GM19043 (cell line): ENCODE results near the gene PAMR1.

Experiments used
- ATAC-seq: cut with Tn5 transposase; IDR thresholded peaks from one replicate; pipeline ENCODE4 v1.9.1; 2021; ENCODE audit warnings: low read depth; ENCODE audit not compliant: unreplicated experiment

Gene PAMR1

DNA sequence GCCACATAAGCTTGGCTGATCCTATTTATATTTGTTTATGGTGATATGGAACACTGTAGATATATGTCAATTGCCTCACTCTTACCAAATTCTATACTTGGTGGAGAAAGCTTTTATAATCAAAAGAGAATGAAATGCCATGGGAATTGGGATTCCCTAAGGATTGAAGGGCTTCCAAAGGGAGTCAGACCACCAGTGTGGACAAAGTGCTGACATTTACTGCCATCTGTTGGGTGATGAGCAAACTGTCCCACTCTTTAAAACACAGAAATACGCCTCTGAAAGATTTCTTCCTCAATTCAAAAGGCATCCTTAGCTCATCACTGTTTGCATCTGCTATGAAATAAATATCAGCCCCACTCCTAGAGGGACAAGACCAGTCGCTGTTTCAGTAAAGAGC, 113.1 kb downstream of the PAMR1 start:
- no peak for ATAC-seq

DNA sequence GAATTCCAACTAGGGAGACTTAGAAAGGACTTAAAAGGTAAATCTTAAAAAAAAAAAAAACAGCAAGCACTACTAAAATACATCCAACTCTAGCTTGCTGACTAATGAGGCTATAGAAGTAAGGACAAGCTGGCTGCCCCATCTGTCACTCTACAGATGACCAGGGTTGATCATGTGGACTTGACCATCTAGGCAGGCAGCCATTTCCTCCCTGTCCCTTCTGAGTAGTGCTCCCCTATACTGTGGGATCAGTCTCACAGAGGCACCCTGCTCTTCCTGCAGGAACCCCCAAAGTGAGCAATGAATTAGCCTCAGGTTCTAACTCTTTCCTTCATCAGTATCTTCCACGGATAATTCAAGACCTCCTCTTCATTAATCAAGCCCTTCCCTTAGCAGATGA, 118.4 kb downstream of the PAMR1 start:
- ATAC-seq, result no peak

DNA sequence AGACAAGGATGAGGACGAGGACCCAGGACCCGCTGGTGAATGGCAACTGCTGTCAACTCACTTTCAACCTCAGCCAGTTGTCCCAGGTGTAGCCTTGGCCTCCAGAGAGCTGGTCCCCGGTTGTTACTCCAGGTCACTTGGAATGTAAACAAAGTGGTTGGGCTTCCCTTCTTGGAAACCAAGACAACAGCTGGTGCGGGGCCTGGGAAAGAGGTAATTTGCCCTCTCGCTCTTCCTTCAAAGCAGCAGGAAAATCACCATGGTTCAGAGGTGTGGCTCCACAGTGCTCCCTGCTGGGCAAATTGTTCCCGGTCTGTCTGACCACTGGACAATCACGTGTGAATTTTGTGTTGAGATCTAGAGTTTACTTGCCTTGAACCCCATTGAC, 121.0 kb downstream of the PAMR1 start:
- no peak for ATAC-seq

DNA sequence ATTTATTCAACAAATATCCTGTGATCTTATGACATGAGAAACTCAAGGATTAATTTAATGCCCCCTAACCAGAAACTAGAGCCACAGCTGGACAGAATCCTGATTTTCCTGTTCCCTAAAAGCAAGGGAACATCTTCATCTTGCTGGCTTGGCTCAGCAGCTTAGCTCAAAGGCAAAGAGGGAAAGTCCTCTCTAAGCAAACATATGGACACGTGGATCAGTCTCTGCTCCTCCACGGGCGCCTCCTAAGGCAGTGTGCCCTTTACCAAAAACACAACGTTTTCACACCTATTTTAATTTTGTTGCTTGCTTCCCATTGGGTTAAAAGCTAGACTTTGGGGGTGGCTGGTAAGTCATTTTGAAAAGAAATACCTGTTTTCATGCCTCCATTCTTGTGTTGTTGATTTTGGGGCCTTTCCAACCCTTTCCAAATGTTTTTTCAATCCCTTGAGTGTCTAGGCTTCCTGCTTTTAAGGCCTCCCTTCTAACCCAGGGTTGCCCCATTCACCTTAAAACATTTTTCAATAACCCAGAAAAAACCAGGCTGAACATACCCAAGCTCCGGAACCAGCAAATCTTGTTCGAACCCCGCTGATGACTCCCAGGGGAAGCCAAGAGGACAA, 121.5 kb downstream of the PAMR1 start:
- ATAC-seq, result no peak

DNA sequence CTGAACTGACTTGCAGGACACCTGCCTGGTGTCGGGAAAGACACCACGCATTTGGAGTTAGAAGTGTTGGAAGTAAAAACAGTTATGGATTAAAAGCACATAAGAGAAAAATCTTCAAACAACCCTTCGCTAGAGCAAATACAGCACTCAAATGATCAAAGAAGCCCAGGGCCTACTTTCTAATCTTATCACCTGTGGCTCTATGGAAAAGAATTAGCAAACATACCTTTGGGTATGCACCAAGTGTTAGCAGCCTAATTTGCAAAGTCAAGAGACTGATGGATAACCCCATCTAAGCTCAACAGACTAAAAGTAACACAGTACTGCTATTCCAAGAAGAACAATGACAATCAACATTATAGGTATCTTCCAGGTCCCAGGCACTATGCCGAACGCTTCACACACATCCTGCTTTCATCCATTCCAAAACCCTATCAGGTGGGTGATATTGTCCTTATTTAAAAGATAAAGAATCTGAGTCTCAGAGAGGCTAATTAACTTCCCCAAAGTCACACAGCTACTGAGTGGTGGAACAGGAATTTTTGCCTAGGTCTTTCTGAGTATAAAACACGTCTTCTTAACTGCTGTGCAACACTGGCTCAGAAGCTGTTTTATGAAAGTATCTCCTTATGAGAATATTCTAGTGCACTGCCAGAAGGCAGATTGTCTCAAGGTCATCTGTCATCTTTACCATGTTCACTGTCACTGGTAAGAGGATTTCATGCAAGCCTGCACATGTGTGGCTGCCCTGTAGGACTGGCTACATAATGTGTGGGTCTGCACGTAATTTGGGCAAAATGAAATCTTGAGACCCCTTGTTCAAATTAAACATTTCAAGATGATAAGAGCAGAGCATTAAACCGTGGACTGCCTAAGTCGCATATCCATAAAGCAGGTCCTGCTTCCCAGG, 122.4 kb downstream of the PAMR1 start:
- ATAC-seq, result no peak

DNA sequence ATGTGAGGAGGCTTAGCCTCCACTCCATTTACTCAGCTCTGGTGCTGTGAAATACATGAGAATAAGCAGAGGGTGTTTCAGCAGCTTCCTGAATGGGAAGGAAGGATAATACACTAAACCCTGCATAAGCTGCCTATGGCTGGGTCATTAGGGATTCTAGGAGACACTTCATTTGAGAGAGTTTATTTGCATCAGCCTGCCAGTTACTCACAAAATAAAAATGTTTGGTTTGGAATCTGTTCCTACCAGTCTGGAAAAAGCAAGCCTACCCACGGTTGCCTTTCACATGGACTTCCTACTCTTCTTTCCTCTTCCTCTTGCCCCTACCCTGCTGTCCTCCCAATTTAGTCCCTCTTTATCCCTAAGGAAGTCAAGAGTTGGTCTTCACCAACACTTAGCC, 126.5 kb downstream of the PAMR1 start:
- no peak for ATAC-seq

DNA sequence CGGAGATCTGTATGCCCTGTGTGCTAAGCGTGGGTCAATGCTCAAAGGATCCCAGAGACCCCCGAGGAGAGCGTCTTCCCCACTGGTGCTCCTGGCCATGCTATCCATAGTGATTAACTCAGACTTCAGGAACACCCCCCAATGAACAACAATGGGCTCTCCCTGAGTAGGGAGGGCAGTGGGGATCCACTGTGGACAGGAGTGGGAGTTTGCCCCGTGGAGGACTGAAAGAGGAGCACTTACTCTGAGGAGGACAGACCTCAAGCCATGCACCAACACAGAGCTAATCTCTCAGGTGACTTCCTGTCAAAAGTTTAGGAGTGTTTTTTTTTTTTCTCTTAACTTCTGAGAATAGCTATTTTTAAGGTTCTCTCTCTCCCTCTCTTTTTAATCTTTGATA, 130.5 kb downstream of the PAMR1 start:
- no peak for ATAC-seq

DNA sequence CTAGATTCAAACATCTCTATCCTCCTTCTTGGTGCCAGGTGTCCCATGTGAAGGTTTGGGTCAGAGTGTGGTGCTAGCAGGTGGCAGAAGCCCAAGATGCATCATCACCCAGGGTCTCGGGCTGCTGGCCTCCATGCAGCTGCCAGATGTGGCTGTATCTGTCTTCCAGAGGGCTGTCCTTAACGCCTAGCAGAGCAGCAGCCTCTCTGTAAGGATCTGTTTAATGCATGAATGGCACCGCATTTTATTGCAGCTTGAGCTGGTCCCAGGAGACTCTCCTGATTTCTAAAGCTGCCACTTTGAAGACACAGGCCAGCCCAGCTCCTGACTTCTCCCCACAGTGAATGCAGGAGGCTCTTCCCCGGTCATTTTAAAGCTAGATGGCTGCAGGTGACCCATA, 132.3 kb downstream of the PAMR1 start:
- no peak for ATAC-seq

DNA sequence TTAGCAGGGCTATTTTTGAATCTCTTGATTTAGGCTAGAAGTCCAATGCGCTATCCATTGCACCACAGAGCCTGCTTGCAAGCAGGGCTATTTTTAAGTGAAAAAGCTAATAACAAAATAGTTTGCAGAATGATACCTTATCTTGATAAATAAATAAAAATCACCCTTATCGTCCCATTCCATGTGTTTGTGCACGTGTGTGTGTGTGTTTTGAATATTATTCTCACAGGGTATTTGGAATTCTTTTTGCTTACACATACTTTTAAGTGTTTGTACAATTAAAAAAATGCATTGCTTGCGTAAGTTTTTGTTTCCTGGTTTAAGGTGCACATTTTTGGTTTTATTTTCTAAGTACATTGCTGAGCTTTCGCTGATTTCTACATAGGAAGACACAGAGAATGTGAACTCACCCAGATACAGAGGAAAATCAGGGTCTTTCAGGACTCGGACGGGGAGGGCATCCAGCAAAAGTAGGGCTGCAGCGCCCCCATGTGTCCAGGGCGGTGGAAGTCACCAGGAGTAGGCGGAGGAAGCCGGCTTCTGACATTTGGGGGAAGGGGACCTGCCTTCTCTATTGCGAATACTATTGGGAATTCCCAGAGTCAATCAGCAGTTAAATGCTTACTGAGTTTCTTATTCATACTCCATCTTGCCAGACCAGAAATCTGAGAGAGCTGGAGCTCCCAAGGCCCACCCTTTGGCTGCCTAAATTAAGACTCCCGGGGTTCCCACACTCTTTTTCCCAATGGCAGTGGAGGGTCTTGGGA, 133.3 kb downstream of the PAMR1 start:
- ATAC-seq, result peak; percentile 66

DNA sequence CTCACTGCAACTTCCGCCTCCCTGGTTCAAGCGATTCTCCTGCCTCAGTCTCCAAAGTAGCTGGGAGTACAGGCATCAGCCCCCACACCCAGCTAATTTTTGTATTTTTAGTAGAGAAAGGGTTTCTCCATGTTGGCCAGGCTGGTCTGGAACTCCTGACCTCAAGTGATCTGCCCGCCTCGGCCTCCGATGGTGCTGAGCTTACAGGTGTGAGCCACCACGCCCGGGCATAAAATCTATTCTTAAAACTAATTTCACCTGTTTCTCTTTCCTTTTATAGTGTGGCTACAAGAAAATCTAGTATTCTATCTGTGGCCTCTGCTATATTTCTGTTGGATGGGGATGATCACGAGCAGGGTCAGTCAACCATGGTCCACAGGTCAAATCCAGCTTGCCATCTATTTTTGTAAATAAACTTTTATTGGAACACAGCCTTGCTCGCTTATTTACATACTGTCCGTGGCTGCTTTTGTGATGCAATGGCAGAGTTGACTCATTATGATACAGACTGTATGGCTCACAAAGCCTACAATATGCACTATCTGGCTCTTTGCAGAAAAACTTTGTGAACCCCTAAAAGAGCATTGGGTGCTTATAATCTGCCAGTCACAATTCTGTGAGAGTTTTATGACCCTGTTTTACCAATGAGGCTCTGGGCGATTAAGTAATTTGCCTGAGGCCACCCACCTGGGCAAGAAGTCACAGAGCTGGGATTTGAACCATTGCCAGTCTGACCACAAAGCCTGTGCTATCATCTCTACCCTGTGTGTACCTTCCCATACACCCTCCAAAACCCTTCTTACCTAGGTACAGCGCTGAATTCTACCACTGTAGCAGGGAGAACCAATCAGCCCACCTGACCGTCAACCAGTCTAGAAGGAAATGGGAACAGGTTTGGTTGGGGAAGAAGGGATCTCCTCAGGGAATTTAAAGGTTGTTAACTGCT, 134.4 kb downstream of the PAMR1 start:
- peak; percentile 74 for ATAC-seq

DNA sequence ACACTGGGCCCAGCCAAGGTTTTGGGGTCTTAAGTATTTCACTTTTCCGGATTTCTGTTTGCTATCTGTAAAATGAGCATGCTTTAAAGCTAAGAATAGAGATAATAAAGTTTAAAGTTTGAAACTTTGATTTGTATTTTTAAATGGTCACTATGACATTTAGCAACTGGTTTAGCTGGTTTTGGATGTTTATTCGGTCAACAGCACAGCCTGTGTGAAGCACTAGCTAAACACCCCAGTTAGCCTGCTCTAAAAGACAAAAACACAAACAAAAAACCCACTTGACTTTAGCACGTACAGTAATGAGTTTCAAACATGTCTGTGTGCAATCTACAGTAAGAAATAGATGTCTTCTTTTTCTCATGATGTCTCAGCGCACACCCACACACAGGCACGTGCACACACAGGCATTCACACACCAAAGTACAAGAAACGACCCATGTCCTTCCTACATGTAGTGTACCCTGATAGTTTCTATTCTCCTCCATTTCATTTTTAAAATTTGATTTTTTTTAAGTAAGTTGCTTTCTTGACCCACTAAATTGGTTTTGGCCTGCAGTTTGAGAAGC, 135.4 kb downstream of the PAMR1 start:
- ATAC-seq, result no peak

DNA sequence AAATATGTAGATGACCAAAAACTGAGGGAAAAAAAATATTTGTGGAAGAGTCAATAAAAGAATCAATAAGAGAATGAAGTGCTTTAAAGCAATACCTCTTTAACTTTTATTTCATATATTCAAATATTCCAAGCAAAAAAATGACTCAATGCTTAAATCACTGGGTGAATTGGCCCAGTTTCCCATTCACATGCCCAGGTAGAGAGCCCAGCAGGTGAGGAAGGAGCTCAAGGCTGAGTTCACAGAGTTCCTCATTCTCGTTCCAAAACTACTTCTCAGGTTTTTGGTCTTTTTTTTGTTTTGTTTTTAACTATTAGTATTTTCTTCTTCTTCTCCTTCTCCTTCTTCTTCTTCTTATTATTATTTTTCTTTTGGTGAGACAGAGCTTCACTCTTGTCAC, 136.3 kb downstream of the PAMR1 start:
- ATAC-seq, result no peak

DNA sequence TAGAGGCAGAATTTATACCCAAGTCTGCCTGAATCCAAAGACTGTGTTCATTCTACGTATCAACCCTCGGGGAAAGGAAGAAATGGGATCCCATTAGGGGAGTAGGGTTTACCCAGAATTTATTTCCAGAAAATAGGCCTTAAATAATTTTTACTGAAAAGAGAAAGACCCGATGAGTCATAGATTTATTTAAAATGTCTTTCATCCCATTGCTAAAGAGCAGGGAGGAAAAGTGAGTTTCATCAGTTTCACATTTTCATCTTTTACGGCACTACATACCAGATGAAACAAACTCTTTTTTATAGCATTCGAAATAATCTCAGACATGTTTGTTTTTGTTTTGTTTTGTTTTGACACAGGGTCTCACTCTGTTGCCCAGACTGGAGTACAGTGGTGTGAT, 137.4 kb downstream of the PAMR1 start:
- no peak for ATAC-seq

DNA sequence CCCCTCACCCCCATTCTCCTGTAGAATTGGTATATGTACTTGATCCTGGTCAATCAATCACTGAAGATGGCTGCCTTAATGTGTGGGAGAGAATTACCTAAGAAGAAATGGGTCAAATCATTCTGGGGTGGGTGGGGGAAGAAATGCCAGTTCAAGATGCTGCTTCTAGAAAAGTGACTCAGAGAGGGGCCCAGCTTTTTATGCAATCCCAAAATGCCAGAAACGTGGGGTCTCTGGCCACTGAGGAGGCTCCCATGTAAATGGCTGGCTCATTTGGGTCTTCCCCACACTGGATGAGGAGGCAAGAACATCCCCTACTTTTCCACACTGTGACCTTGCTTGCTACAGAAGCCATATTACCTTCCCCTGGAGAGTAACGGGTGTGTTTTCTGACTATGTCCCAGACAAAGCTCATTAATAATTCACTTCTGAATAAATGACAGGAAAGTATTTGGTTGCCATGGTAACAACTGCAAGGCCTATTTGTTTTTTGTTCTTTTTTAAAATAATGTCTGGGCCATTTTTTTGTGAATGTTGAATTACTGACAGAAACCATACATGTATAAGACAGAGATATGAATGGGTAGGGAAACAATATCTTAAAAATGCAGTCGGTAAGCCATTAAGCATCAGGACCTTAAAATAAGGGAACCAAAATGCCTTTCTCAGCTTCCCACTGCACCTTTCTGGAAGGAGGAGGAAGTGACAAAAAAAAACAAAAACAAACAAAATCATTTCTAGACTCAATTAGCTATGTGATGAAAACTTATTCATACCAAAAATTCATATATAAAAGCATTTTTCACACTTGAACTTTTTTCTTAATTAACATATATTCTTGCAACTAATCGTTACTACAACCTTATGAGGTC, 138.1 kb downstream of the PAMR1 start:
- no peak for ATAC-seq

DNA sequence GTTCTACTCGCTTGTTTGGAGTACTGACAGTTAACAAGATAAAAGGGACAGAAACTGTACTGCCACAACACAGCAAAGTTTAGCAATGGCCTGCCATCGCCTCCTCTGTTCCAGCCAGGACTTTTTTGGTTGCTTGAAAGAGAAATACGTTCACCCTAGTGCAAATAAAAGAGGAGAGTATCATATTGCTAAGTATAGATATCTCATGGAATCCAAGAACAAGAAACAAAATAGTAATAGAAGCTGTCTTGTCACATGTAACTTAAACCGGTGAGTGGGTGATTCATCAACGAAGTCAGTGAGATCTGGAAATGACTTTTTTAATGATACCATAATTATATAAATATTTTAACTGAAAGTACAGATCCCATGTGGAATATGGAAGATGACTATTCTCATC, 141.5 kb downstream of the PAMR1 start:
- ATAC-seq, result no peak
